MCF 10A (cell line): ENCODE results near the gene PRM1. TPM values are rescaled to one million over a fixed set of nuclear protein-coding genes. Genes with fewer than 3 reads are reported as not detected.
"Not testable (repeated sequence)": the region's sequence is repeated elsewhere in the genome, so short reads cannot be mapped to it uniquely, and the experiment has no call there.

ENCODE experiments used
- BruUV-seq: library from RNA; stranded (reverse); fragments of 400-500 nt; replicated peaks from 2 replicates; lab custom pipeline; 2021; lab: Mats Ljungman, UMichigan
- CTCF ChIA-PET: fragments of 300-600 bp; sonication (Branson Sonifier 250); formaldehyde crosslinking; extraction: SDS; loops from one replicate; lab custom pipeline; 2021; ENCODE audit warnings: antibody characterized with exemption, inconsistent platforms; lab: Yijun Ruan, JAX
- POLR2A ChIA-PET: fragments of 300-600, 350-650 bp; sonication (Branson Sonifier 250); formaldehyde crosslinking; extraction: SDS; loops from one replicate; lab custom pipeline; 2020; ENCODE audit warnings: antibody characterized with exemption, inconsistent platforms; lab: Yijun Ruan, JAX
- DNase-seq: peaks from one replicate; pipeline ENCODE4 v3.0.0-alpha.2; 2018; ENCODE audit not compliant: unreplicated experiment
- H3K27ac Mint-ChIP-seq: one replicate; pipeline ENCODE4 v1.8.0; 2022; ENCODE audit warnings: mild to moderate bottlenecking, low read depth, mixed read lengths; ENCODE audit not compliant: unreplicated experiment
- H3K27me3 Mint-ChIP-seq: one replicate; pipeline ENCODE4 v1.8.0; 2022; ENCODE audit warnings: mixed read lengths; ENCODE audit not compliant: insufficient read depth, unreplicated experiment
- H3K36me3 Mint-ChIP-seq: one replicate; pipeline ENCODE4 v1.8.0; 2022; ENCODE audit warnings: mild to moderate bottlenecking, moderate library complexity, mixed read lengths; ENCODE audit not compliant: insufficient read depth, unreplicated experiment
- H3K4me1 Mint-ChIP-seq: one replicate; pipeline ENCODE4 v1.8.0; 2022; ENCODE audit warnings: mixed read lengths; ENCODE audit not compliant: insufficient read depth, unreplicated experiment
- H3K4me3 Mint-ChIP-seq: one replicate; pipeline ENCODE4 v1.8.0; 2022; ENCODE audit warnings: mild to moderate bottlenecking, moderate library complexity, mixed read lengths; ENCODE audit not compliant: unreplicated experiment
- H3K9me3 Mint-ChIP-seq: one replicate; pipeline ENCODE4 v1.8.0; 2022; ENCODE audit warnings: mixed read lengths; ENCODE audit not compliant: unreplicated experiment
- CTCF ChIP-seq: fragments of 200-600 bp; IDR thresholded peaks from one replicate; pipeline ENCODE4 v1.8.0; 2022; ENCODE audit warnings: antibody characterized with exemption, mild to moderate bottlenecking; ENCODE audit not compliant: unreplicated experiment
- intact Hi-C: fragments of 100-400 bp; cut with micrococcal nuclease; formaldehyde crosslinking; loops from 2 replicates; pipeline ENCODE4 v1.14.1; 2022
- total RNA-seq: library from RNA; stranded (reverse); gene quantifications from 2 replicates; pipeline ENCODE4 v1.2.3, GENCODE V29; 2022

Gene PRM1
- total RNA-seq, 1 experiment from 2014 or later = not detected

- TF ChIP-seq CTCF = no peak
- ChIA-PET POLR2A (no interaction called here), CTCF (interaction anchor here (0.6 to 0.7 kb wide), 2 partner anchors 24 to 34 kb away, joined by 3 read pairs; no protein-coding TSS in a partner anchor)
- Mint-ChIP-seq H3K27me3 (peaks cover 54% of the 10 kb centered on the region), H3K36me3 (no peaks in the 10 kb centered on the region), H3K9me3 (no peaks in the 10 kb centered on the region), H3K4me1 (no peaks in the 10 kb centered on the region), H3K4me3 (no peak overlapping the region), H3K27ac (no peak overlapping the region)
- no peak for DNase-seq
- BruUV-seq = no TSS peak
- intact Hi-C loops = no loop called here
These were observed 10.1 kb upstream of the PRM1 start for GRCh38 chr16:11291091-11291703.

- ChIA-PET CTCF (interaction anchor here (0.8 kb wide), 1 partner anchor 39 kb away, joined by 3 read pairs; no protein-coding TSS in a partner anchor), POLR2A (no interaction called here)
- intact Hi-C loops = no loop called here
- H3K9me3 Mint-ChIP-seq = no peaks in the 10 kb centered on the region
- peaks cover 63% of the 10 kb centered on the region for H3K27me3 Mint-ChIP-seq
- no peaks in the 10 kb centered on the region for H3K4me1 Mint-ChIP-seq
- no peaks in the 10 kb centered on the region for H3K36me3 Mint-ChIP-seq
- no TSS peak for BruUV-seq
- no peak overlapping the region for H3K4me3 Mint-ChIP-seq
- H3K27ac Mint-ChIP-seq = no peak overlapping the region
- no peak for DNase-seq
- no peak for TF ChIP-seq CTCF
These were observed 9.2 kb upstream of the PRM1 start for GRCh38 chr16:11290102-11290893.

DNA sequence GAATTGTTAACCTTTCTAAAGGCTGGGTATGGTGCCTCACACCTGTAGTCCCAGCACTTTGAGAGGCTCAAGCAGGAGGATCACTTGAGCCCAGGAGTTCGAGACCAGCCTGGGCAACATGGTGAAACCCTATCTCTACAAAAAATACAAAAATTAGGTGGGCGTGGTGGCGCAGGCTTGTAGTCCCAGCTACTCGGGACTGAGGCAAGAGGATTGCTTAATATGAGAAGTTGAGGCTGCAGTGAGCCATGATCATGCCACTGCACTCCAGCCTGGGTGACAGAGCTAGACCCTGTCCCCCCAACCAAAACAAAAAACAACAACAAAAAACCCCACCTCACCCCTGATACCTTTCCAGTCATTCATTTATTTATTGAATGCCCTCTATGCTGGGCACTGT lies 8.6 kb upstream of the PRM1 start:
- intact Hi-C loops, H3K4me3 Mint-ChIP-seq, H3K36me3 Mint-ChIP-seq, H3K4me1 Mint-ChIP-seq, H3K9me3 Mint-ChIP-seq, POLR2A ChIA-PET, H3K27ac Mint-ChIP-seq, BruUV-seq, DNase-seq: not testable (repeated sequence)
- peaks cover 64% of the 10 kb centered on the region for H3K27me3 Mint-ChIP-seq
- CTCF ChIA-PET = interaction anchor here (0.5 to 0.9 kb wide), 4 partner anchors 18 to 319 kb away, joined by 3 to 5 read pairs (median 4); no protein-coding TSS in a partner anchor

DNA sequence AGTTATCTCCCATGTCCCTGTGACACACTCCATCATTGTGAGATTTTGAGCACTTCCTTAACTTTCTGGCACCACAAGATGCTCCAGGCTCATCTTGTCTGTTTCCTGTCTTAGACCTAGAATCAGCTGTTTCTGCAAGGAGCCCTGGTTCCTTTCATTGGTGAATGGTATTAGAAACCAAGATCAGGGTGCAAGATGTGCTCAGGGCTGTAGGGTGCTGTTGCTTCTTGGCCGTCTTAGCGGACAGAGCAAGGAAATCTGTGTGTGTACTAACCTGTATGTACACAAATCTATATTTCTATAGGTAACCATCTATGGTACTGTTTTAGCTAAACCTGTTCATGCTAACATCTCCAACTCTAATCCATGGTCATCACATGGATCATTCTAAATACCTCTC lies 8.1 kb upstream of the PRM1 start:
- ChIA-PET CTCF (interaction anchor here (0.5 to 0.9 kb wide), 4 partner anchors 17 to 318 kb away, joined by 3 to 5 read pairs (median 4); no protein-coding TSS in a partner anchor), POLR2A (no interaction called here)
- intact Hi-C loops = no loop called here
- H3K4me3 Mint-ChIP-seq = no peak overlapping the region
- H3K27ac Mint-ChIP-seq = no peak overlapping the region
- no peaks in the 10 kb centered on the region for H3K36me3 Mint-ChIP-seq
- H3K4me1 Mint-ChIP-seq = no peaks in the 10 kb centered on the region
- no peaks in the 10 kb centered on the region for H3K9me3 Mint-ChIP-seq
- DNase-seq = no peak
- TF ChIP-seq CTCF = no peak
- no TSS peak for BruUV-seq
- H3K27me3 Mint-ChIP-seq = peaks cover 64% of the 10 kb centered on the region
